Peyer's patch (tissue), 4 donors: Measurements from ENCODE around the gene ADCY3. TPM values are rescaled to one million over a fixed set of nuclear protein-coding genes. Genes with fewer than 3 reads are reported as not detected.

Experiments used
- DNase-seq, 3 donors: peaks; one replicate each; pipeline ENCODE4 v3.0.0-alpha.2; 2017 to 2019
- H3K27ac ChIP-seq, 4 donors: fragments of 200-600 bp; sonication (generic); one replicate each; pipeline ENCODE4 v1.5.1; 2016 to 2019
- H3K27me3 ChIP-seq, 2 donors: fragments of 200-600 bp; sonication (generic); one replicate each; pipeline ENCODE4 v1.5.1; 2019
- H3K36me3 ChIP-seq, 3 donors: fragments of 200-600 bp; sonication (generic); one replicate each; pipeline ENCODE4 v1.5.1; 2016 to 2019
- H3K4me1 ChIP-seq, 4 donors: fragments of 200-600 bp; sonication (generic); one replicate each; pipeline ENCODE4 v1.5.1; 2016 to 2019
- H3K4me3 ChIP-seq, 4 donors: fragments of 200-600 bp; sonication (generic); 1 replicate in 3 of 4; 2 replicates in 1 of 4; pipeline ENCODE4 v1.5.1; 2016 to 2019; ENCODE audit warnings: mild to moderate bottlenecking in 1 of 4
- H3K9me3 ChIP-seq, 4 donors: fragments of 200-600 bp; sonication (generic); one replicate each; pipeline ENCODE4 v1.5.1; 2016 to 2019; ENCODE audit warnings: mild to moderate bottlenecking in 1 of 4
- CTCF ChIP-seq, 6 experiments: fragments of 450-650 bp in 4 of 6; fragments of 200-600 bp in 2 of 6; sonication (generic) in 1 of 6; IDR thresholded peaks; one replicate each; pipeline ENCODE4 v1.5.1; 2017 to 2019; ENCODE audit warnings: antibody characterized with exemption in 6 of 6, mild to moderate bottlenecking in 3 of 6, moderate library complexity in 1 of 6
- POLR2A ChIP-seq, 2 donors: fragments of 450-650 bp; IDR thresholded peaks; one replicate each; pipeline ENCODE4 v1.5.1; 2017; ENCODE audit warnings: antibody characterized with exemption in 2 of 2, mild to moderate bottlenecking in 2 of 2, moderate library complexity in 2 of 2
- total RNA-seq, 4 donors: library from RNA; depleted of rRNA; stranded (reverse); fragments of >200 nt; gene quantifications; one replicate each; pipeline ENCODE4 v1.1.0, GENCODE V29; 2016

The ADCY3 gene
- total RNA-seq, 4 donors from 2014 or later = 23.6 to 195 (median 56.4) TPM

- Histone ChIP-seq H3K9me3 (no peaks in the 10 kb centered on the region), H3K4me1 (no peaks in the 10 kb centered on the region), H3K4me3 (no peak overlapping the region), H3K36me3 (peaks cover 0 to 44% (median 8%) of the 10 kb centered on the region in 3 donors), H3K27me3 (no peaks in the 10 kb centered on the region), H3K27ac (no peak overlapping the region)
- no peak for DNase-seq
- TF ChIP-seq POLR2A (IDR thresholded peaks at IDR 0.05) (no peak), CTCF (IDR thresholded peaks at IDR 0.05) (no peak)
Observed at GRCh38 chr2:24947561-24948157, 27.6 kb upstream of the ADCY3 start.

- H3K4me3 ChIP-seq = no peak overlapping the region
- no peak overlapping the region for H3K27ac ChIP-seq
- TF ChIP-seq CTCF (IDR thresholded peaks at IDR 0.05) = no peak
- TF ChIP-seq POLR2A (IDR thresholded peaks at IDR 0.05) = no peak
- no peaks in the 10 kb centered on the region for H3K4me1 ChIP-seq
- no peaks in the 10 kb centered on the region for H3K9me3 ChIP-seq
- no peak for DNase-seq
- H3K36me3 ChIP-seq = peaks cover 0 to 29% (median 8%) of the 10 kb centered on the region in 3 donors
- no peaks in the 10 kb centered on the region for H3K27me3 ChIP-seq
Observed at GRCh38 chr2:24945907-24946306, 25.9 kb upstream of the ADCY3 start.

- Histone ChIP-seq H3K4me3 (no peak overlapping the region), H3K36me3 (peaks cover 0 to 19% (median 8%) of the 10 kb centered on the region in 3 donors), H3K4me1 (no peaks in the 10 kb centered on the region), H3K27me3 (no peaks in the 10 kb centered on the region), H3K27ac (no peak overlapping the region), H3K9me3 (no peaks in the 10 kb centered on the region)
- no peak for TF ChIP-seq CTCF (IDR thresholded peaks at IDR 0.05)
- TF ChIP-seq POLR2A (IDR thresholded peaks at IDR 0.05) = no peak
- no peak for DNase-seq
Observed at GRCh38 chr2:24943427-24944053, 23.5 kb upstream of the ADCY3 start.

- DNase-seq = no peak
- Histone ChIP-seq H3K9me3 (no peaks in the 10 kb centered on the region), H3K4me3 (no peak overlapping the region), H3K36me3 (no peaks in the 10 kb centered on the region), H3K4me1 (no peaks in the 10 kb centered on the region), H3K27me3 (no peaks in the 10 kb centered on the region), H3K27ac (no peak overlapping the region)
- TF ChIP-seq CTCF (IDR thresholded peaks at IDR 0.05) = no peak
- TF ChIP-seq POLR2A (IDR thresholded peaks at IDR 0.05) = no peak
Observed at GRCh38 chr2:24939353-24939752, 19.3 kb upstream of the ADCY3 start.

GRCh38 chr2:24937236-24937635 is 17.2 kb upstream of the ADCY3 start:
- H3K27me3 ChIP-seq = no peaks in the 10 kb centered on the region
- no peaks in the 10 kb centered on the region for H3K4me1 ChIP-seq

More at GRCh38 chr2:24937236-24937635, 17.2 kb upstream of the ADCY3 start:
- no peak for DNase-seq
- TF ChIP-seq CTCF (IDR thresholded peaks at IDR 0.05) (no peak), POLR2A (IDR thresholded peaks at IDR 0.05) (no peak)
- H3K9me3 ChIP-seq = no peaks in the 10 kb centered on the region
- no peaks in the 10 kb centered on the region for H3K36me3 ChIP-seq
- H3K27ac ChIP-seq = no peak overlapping the region
- H3K4me3 ChIP-seq = no peak overlapping the region
